ENCODE measurements around the gene MCC. TPM values are rescaled to one million over a fixed set of nuclear protein-coding genes. Genes with fewer than 3 reads are reported as not detected.

MCC gene
- total RNA-seq, 1 donor from 2014 or later = 46.1 TPM

DNA sequence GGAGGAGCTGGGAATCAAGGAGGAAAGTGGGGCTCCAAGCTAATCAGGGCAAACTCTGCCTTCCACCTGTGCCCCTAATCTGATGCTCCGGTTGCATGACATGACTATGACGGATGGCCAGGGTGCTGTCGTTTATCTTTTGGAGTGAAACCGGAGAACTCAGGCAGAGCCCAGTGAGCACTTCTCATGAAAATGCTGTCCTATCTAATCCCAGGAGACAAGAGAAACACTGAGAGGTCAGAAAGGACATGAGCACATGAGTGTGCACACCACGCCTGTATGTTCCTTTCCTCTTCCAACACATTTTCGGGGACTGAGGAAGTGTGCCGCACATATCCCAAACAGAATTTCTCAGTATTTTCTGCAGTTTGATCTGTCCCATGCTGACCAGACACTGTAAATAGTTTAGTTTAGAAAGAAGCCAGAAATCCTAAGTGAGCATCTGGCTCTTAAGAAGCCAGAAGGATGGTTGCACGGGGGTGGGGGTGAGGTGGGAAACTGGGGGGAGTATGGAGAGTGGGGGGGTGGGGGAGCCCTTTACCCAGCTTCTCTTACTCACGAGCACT, 270.6 kb downstream of the MCC start:
- TF ChIP-seq, protein P1, sequence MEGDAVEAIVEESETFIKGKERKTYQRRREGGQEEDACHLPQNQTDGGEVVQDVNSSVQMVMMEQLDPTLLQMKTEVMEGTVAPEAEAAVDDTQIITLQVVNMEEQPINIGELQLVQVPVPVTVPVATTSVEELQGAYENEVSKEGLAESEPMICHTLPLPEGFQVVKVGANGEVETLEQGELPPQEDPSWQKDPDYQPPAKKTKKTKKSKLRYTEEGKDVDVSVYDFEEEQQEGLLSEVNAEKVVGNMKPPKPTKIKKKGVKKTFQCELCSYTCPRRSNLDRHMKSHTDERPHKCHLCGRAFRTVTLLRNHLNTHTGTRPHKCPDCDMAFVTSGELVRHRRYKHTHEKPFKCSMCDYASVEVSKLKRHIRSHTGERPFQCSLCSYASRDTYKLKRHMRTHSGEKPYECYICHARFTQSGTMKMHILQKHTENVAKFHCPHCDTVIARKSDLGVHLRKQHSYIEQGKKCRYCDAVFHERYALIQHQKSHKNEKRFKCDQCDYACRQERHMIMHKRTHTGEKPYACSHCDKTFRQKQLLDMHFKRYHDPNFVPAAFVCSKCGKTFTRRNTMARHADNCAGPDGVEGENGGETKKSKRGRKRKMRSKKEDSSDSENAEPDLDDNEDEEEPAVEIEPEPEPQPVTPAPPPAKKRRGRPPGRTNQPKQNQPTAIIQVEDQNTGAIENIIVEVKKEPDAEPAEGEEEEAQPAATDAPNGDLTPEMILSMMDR (IDR thresholded peaks at IDR 0.05; ENCODE audit: partially characterized antibody, unreplicated experiment) = no peak
- Mint-ChIP-seq H3K4me1 (ENCODE audit: low read depth, unreplicated experiment) (peaks cover 27% of the 10 kb centered on the region), H3K36me3 (ENCODE audit: unreplicated experiment) (no peaks in the 10 kb centered on the region), H3K9me3 (ENCODE audit: unreplicated experiment) (peaks cover 2% of the 10 kb centered on the region), H3K27ac (ENCODE audit: unreplicated experiment) (peak overlapping the region; percentile 92), H3K4me3 (ENCODE audit: unreplicated experiment) (peak overlapping the region; percentile 76), H3K27me3 (ENCODE audit: unreplicated experiment) (peaks cover 2% of the 10 kb centered on the region)
- no peak for DNase-seq

DNA sequence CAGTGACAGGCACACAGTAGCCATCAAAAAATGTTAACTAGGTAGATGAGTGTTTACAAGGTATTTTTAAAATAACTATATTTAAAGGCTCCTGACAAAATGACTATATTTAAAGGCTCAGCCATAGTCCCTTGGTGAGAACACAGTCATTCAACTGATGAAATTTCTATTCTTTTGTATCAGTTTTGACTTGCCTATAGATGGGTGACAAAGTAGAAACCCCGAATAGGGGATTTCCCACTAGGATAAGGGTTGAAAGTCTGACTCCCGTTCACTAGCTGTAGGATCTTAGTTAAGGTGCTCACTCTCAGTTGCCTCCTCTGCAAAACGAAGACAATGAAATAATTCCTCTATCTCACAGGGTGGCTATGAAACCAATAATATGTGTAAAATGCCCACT, 271.7 kb downstream of the MCC start:
- no peak overlapping the region for H3K4me3 Mint-ChIP-seq (ENCODE audit: unreplicated experiment)
- peaks cover 23% of the 10 kb centered on the region for H3K4me1 Mint-ChIP-seq (ENCODE audit: low read depth, unreplicated experiment)
- H3K36me3 Mint-ChIP-seq (ENCODE audit: unreplicated experiment) = no peaks in the 10 kb centered on the region
- peaks cover 2% of the 10 kb centered on the region for H3K27me3 Mint-ChIP-seq (ENCODE audit: unreplicated experiment)
- no peak for DNase-seq
- no peak overlapping the region for H3K27ac Mint-ChIP-seq (ENCODE audit: unreplicated experiment)
- TF ChIP-seq, protein P1 (IDR thresholded peaks at IDR 0.05; ENCODE audit: partially characterized antibody, unreplicated experiment) = no peak
- peaks cover 2% of the 10 kb centered on the region for H3K9me3 Mint-ChIP-seq (ENCODE audit: unreplicated experiment)

DNA sequence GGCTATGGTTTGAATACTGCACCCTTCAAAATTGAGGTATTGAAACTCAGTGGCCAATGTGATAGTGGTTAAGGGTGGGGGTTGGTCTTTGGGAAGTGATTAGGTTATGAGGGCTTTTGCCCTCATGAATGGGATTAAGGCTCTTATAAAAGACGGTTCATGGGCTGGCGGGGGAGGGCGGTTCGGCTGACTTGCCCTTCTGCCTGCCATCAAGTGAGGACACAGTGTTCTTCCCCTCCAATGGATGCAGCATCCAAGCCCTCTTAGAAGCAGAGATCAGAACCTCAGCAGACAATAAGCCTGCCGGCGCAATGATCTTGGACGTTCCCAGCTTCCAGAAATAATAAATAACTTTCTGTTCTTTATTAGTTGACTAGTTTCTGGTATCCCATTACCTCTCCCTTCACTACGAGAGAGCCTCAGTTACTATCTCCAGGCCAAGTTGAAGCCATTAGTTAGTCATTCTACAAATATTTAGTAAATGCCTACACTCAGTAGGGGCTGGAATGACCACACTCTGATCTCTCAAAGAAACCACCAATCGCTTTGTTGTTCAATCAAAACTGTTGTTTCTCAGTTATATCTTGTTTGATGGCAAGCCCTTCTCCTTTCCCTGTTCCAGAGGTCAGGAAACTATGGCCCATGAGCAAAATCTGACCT, 272.7 kb downstream of the MCC start:
- Mint-ChIP-seq H3K27me3 (ENCODE audit: unreplicated experiment) (peaks cover 2% of the 10 kb centered on the region), H3K4me1 (ENCODE audit: low read depth, unreplicated experiment) (peaks cover 22% of the 10 kb centered on the region), H3K9me3 (ENCODE audit: unreplicated experiment) (peaks cover 2% of the 10 kb centered on the region), H3K27ac (ENCODE audit: unreplicated experiment) (no peak overlapping the region), H3K4me3 (ENCODE audit: unreplicated experiment) (no peak overlapping the region), H3K36me3 (ENCODE audit: unreplicated experiment) (no peaks in the 10 kb centered on the region)
- TF ChIP-seq, protein P1 (IDR thresholded peaks at IDR 0.05; ENCODE audit: partially characterized antibody, unreplicated experiment) = no peak
- DNase-seq = no peak

DNA sequence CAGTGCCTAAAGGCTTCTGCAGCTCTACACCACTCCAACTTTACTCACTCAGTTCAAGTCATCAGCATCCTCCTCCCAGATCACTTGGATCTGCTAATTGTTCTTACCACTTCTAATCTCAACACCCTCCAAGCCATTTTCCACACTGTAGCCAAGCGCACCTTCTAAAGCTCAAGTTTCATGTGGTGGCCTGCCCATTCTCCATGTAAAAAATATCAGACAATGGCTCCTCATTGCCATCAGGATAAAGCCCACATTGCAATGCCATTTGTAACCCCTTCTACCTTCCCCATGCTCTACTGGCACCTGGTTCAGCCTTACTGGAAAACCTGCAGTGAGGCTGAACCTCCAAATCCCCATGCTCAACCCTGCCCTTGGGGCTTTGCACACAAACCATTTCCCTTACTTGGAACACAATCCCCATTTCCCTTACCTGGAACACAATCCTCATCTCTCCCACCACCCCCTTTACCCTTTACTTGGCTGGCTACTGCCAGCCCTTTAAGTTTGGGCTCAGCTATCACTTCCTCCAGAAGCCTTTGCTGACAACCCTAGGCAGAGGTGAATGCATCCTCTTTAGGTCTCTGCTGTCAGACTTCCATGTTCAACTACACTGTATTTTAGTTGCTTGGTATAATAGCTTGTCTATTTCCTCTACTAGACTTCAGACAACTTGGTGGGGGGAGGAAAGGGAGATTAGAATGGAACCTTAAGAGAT, 273.5 kb downstream of the MCC start:
- TF ChIP-seq, protein P1 (IDR thresholded peaks at IDR 0.05; ENCODE audit: partially characterized antibody, unreplicated experiment) = no peak
- Mint-ChIP-seq H3K4me1 (ENCODE audit: low read depth, unreplicated experiment) (peaks cover 22% of the 10 kb centered on the region), H3K27ac (ENCODE audit: unreplicated experiment) (no peak overlapping the region), H3K36me3 (ENCODE audit: unreplicated experiment) (no peaks in the 10 kb centered on the region), H3K27me3 (ENCODE audit: unreplicated experiment) (peaks cover 2% of the 10 kb centered on the region), H3K9me3 (ENCODE audit: unreplicated experiment) (peaks cover 2% of the 10 kb centered on the region), H3K4me3 (ENCODE audit: unreplicated experiment) (no peak overlapping the region)
- no peak for DNase-seq
